Calu3 (cell line): Measurements from ENCODE around the gene KIAA1549. TPM values are rescaled to one million over a fixed set of nuclear protein-coding genes. Genes with fewer than 3 reads are reported as not detected.

Experiments
- BruUV-seq: library from RNA; stranded (reverse); fragments of 400-500 nt; replicated peaks from 2 replicates; lab custom pipeline; 2021; lab: Mats Ljungman, UMichigan
- CTCF ChIA-PET: fragments of 300-600 bp; sonication (Branson Sonifier 250); formaldehyde crosslinking; loops from one replicate; lab custom pipeline; 2022; ENCODE audit warnings: antibody characterized with exemption; lab: Charles Lee
- DNase-seq: peaks from one replicate; pipeline ENCODE4 v3.0.0; 2022
- H3K27ac Mint-ChIP-seq: one replicate; pipeline ENCODE4 v1.8.0; 2022; ENCODE audit warnings: mixed read lengths; ENCODE audit not compliant: unreplicated experiment
- H3K27me3 Mint-ChIP-seq: one replicate; pipeline ENCODE4 v1.8.0; 2022; ENCODE audit warnings: mixed read lengths; ENCODE audit not compliant: unreplicated experiment
- H3K36me3 Mint-ChIP-seq: one replicate; pipeline ENCODE4 v1.8.0; 2022; ENCODE audit warnings: mild to moderate bottlenecking, moderate library complexity, mixed read lengths; ENCODE audit not compliant: insufficient read depth, unreplicated experiment
- H3K4me1 Mint-ChIP-seq: one replicate; pipeline ENCODE4 v1.8.0; 2022; ENCODE audit warnings: mild to moderate bottlenecking, low read depth, mixed read lengths; ENCODE audit not compliant: unreplicated experiment
- H3K4me3 Mint-ChIP-seq: one replicate; pipeline ENCODE4 v1.8.0; 2022; ENCODE audit warnings: mild to moderate bottlenecking, low read depth, moderate library complexity, mixed read lengths; ENCODE audit not compliant: unreplicated experiment
- H3K9me3 Mint-ChIP-seq: one replicate; pipeline ENCODE4 v1.8.0; 2022; ENCODE audit warnings: low read depth, mixed read lengths; ENCODE audit not compliant: unreplicated experiment
- CTCF ChIP-seq: fragments of 200-600 bp; IDR thresholded peaks from one replicate; pipeline ENCODE4 v1.8.0; 2022; ENCODE audit warnings: antibody characterized with exemption; ENCODE audit not compliant: unreplicated experiment
- intact Hi-C: fragments of 100-400 bp; cut with micrococcal nuclease; formaldehyde crosslinking; loops from one replicate; pipeline ENCODE4 v1.10.0; 2022; ENCODE audit not compliant: unreplicated experiment
- total RNA-seq: library from RNA; stranded (reverse); gene quantifications from 2 replicates; pipeline ENCODE4 v1.2.3, GENCODE V29; 2022

Gene KIAA1549
- total RNA-seq, 1 experiment from 2014 or later = 10.4 TPM

GRCh38 chr7:138954545-138955475 lies 26.4 kb downstream of the KIAA1549 start:
- H3K4me1 Mint-ChIP-seq = peaks cover 29% of the 10 kb centered on the region
- H3K27ac Mint-ChIP-seq = no peak overlapping the region
- no TSS peak for BruUV-seq
- H3K27me3 Mint-ChIP-seq = no peaks in the 10 kb centered on the region
- H3K36me3 Mint-ChIP-seq = no peaks in the 10 kb centered on the region
- no peak for DNase-seq
- H3K9me3 Mint-ChIP-seq = peaks cover 5% of the 10 kb centered on the region
- no peak for TF ChIP-seq CTCF
- intact Hi-C loops = no loop called here
- H3K4me3 Mint-ChIP-seq = no peak overlapping the region
- CTCF ChIA-PET = no interaction called here

DNA sequence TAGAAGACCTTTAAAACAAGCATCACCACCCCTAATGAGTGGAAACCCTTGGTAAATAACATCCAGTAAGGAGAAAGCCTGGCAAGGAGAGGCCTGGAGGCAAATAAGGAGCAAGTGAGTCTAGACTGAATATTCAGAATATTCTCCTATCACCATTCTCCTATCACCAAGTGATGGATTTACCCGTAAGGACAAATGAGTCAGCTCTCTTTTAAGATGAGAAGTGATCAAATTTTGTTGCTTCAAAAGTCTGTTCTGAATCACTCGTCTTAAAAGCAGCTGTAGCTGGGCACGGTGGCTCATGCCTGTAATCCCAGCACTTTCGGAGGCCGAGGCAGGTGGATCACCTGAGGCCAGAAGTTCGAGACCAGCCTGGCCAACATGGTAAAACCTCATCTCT lies 28.4 kb downstream of the KIAA1549 start:
- no peaks in the 10 kb centered on the region for H3K27me3 Mint-ChIP-seq
- BruUV-seq = no TSS peak
- peaks cover 5% of the 10 kb centered on the region for H3K9me3 Mint-ChIP-seq
- intact Hi-C loops = no loop called here
- no peak for TF ChIP-seq CTCF
- H3K4me1 Mint-ChIP-seq = peaks cover 17% of the 10 kb centered on the region
- no peak overlapping the region for H3K27ac Mint-ChIP-seq
- DNase-seq = no peak
- CTCF ChIA-PET = no interaction called here
- H3K36me3 Mint-ChIP-seq = no peaks in the 10 kb centered on the region
- no peak overlapping the region for H3K4me3 Mint-ChIP-seq

- intact Hi-C loops = no loop called here
- no peak for DNase-seq
- TF ChIP-seq CTCF = no peak
- Mint-ChIP-seq H3K36me3 (no peaks in the 10 kb centered on the region), H3K27me3 (no peaks in the 10 kb centered on the region), H3K9me3 (peaks cover 3% of the 10 kb centered on the region), H3K27ac (no peak overlapping the region), H3K4me3 (no peak overlapping the region), H3K4me1 (peaks cover 9% of the 10 kb centered on the region)
- CTCF ChIA-PET = no interaction called here
- no TSS peak for BruUV-seq
Observed at GRCh38 chr7:138951953-138952352, 29.2 kb downstream of the KIAA1549 start.

DNA sequence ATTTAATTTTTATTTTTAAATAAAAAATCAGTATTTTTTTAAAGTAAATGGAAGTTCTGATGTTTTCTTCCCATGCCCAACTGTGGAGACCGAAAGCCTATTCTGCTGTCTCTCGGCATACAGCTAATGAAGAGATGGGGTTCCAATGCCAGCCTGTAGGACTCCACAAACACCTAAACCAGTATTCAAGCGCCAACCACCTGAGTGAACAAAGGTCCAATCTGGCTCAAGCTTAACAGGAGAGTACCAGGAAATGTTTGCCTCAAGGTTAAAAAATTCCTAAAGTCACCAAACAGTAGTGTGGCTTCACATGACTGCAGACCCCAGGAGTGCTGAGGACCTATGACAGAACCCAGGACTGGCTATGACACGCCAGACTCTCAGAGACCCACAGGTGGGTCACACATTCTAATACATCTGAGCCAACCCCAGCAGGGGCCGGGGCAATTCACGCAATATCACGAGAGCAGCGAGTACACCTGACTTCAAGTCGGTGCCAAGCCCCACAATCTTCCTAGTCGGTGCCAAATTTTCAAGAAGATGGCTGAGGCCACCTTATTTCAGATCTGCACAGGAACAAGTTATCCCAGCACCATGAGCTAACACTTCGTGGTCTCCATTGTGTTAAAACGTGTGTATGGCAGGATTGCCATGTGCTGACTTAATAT lies 31.6 kb downstream of the KIAA1549 start:
- H3K9me3 Mint-ChIP-seq = no peaks in the 10 kb centered on the region
- H3K36me3 Mint-ChIP-seq = no peaks in the 10 kb centered on the region
- no peak overlapping the region for H3K4me3 Mint-ChIP-seq
- CTCF ChIA-PET = no interaction called here
- H3K4me1 Mint-ChIP-seq = no peaks in the 10 kb centered on the region
- TF ChIP-seq CTCF = no peak
- intact Hi-C loops = no loop called here
- DNase-seq = no peak
- H3K27me3 Mint-ChIP-seq = no peaks in the 10 kb centered on the region
- no TSS peak for BruUV-seq
- H3K27ac Mint-ChIP-seq = no peak overlapping the region
